GM21528 (cell line): ENCODE results near the gene PNPT1.

ENCODE experiments used
- ATAC-seq: cut with Tn5 transposase; IDR thresholded peaks from one replicate; pipeline ENCODE4 v1.9.1; 2021; ENCODE audit warnings: mild to moderate bottlenecking, moderate library complexity; ENCODE audit not compliant: unreplicated experiment, low FRiP score

Gene PNPT1

DNA sequence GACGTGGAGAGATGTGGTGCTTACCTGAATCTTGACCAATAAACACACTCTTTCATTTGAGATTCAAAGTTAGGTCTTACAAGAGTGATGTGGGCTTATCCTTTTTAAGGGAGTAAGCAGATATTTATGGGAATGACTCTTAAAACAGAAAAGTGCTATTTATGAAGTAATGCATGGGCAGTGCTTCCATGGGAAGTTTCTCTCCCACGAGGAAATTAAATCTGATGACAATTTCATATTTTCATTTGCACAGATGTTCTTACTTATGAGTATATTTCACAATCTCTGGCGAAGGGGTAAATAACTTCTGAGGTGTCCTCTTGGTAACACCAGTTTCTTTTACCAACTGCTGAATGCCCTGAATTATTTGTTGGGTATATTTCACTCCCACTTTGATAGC, 21.0 kb downstream of the PNPT1 start:
- ATAC-seq: no peak

DNA sequence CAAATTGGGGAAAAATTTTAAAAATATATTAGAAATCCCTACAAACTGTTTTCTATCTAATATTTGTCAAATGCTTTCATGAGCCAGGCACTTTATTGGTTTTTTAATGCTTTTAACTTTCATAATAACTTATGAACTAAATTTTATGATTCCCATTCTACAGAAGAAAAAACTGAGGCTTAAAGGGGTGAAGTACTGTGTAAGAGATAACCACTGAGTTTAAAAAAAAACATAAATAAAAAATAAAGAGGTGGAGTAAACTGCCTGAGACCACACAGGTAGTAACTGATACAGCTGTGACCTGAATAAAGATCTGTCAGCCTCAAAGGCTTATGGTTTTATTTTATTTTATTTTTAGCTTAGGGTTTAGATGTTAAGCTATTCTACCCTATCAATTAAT, 24.7 kb downstream of the PNPT1 start:
- ATAC-seq: no peak

DNA sequence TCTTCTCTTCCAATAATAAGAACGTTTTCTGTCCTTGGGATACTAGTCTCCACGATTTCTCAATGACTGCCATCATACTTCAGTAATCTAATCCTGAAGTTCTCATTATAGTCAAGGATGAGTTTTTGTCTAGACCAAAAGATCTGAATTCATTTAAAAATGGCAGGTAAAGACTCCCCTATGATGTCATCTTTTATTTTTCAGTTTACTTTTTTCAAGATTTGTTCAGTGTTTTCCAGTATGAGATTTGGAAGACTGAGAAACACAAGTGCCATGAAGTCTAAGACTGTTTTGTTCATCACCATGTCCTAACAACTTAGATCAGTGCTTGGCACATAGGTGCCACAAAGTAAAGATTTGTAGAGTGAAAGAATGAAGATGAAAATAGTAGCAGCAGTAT, 40.4 kb downstream of the PNPT1 start:
- ATAC-seq: no peak

- no peak for ATAC-seq
These were observed 44.4 kb downstream of the PNPT1 start for GRCh38 chr2:55649211-55649610.

DNA sequence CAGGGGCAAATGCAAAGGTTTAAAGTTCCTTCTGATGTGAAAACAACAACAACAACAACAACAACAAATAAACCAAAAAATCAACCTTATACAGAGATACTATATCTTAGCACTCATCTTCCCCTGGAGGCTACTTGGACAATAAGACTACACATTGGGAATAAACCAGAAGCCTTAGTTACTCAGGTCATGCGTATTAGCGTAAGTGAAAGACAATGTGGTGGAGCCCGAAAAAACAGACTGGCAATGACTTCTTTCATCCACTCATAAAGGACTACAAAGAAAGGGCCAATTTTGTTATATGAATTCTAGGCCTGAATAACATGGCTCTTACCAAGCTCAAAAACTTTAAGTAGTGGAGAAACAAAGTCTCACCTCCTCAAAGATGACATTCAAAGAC, 56.8 kb downstream of the PNPT1 start:
- no peak for ATAC-seq

DNA sequence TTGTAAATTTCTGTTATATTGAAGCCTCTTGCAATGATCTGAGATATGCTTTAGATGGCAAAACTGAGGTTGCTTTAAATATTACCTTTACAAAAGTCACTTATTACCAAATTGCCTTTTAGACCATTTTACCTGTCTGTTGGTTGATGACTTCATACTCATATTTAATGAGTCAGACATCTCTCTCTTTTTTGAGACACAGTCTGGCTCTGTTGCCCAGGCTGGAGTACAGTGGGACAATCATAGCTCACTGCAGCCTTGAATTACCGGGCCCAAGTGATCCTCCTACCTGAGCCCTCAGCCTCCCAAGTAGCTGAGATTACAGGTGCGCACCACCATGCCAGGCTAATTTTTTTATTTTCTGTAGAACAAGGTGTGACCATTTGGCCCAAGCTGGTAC, 64.7 kb downstream of the PNPT1 start:
- ATAC-seq: no peak

DNA sequence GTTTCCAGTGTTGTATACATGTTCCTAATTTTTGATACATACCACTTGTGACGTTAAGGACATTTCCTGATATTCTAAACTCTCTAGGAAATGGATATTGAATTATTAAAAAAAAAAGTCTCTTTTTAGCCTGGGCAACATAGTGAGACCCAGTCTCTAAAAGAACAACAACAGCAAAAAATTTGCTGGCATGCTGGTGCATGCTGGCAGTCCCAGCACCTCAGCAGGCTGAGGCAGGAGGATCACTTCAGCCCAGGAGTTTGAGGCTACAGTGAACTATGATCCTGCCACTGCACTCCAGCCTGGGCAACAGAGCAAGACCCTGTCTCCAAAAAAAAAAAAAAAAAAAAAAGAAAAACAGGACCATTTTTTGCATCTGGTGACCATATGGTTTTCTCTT, 65.7 kb downstream of the PNPT1 start:
- ATAC-seq: no peak

DNA sequence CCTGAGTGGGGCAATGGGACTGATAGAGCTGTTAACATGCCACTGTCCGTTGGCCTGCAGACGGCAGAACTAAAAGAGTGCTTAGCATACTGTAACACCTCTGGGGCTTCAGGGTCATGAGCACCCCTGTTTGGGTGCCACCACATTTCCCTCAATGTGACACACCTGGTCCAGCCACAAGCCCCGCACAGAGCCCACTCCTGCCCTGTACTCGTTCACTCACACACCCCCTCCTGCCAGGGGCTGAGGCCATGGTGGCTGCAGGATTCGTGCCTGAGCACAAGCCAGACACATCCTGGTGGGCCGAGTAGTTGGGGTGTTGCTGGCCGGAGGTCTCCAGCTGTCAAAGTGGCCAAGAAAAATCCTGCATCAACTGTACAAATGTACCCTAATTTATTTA, 71.8 kb downstream of the PNPT1 start:
- ATAC-seq: no peak

DNA sequence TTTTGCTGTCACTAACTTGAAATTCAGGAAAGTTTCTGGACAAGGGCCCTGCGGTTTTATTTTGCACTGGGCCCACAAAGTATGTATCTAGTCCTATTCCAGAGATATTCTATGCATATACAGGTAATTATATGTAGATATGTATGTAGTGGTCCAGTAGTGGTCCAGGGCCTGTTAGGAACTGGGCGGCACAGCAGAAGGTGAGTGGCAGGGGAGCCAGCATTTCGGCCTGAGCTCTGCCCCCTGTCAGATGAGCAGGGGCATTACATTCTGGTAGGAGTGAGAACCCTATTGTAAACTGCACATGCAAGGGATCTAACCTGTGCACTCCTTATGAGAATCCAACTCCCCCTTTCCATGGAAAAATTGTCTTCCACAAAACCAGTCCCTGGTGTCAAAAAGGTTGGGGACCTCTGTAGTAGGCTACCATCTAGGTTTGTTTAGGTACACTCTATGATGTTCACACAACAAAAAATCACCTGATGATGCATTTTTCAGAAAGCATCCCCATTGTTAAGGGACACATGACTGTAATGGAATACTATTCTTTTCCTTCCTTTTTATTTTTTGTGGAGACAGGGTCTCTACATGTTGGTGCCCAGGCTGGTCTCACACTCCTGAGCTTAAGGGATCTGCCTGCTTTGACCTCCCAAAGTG, 73.4 kb downstream of the PNPT1 start:
- ATAC-seq: no peak

DNA sequence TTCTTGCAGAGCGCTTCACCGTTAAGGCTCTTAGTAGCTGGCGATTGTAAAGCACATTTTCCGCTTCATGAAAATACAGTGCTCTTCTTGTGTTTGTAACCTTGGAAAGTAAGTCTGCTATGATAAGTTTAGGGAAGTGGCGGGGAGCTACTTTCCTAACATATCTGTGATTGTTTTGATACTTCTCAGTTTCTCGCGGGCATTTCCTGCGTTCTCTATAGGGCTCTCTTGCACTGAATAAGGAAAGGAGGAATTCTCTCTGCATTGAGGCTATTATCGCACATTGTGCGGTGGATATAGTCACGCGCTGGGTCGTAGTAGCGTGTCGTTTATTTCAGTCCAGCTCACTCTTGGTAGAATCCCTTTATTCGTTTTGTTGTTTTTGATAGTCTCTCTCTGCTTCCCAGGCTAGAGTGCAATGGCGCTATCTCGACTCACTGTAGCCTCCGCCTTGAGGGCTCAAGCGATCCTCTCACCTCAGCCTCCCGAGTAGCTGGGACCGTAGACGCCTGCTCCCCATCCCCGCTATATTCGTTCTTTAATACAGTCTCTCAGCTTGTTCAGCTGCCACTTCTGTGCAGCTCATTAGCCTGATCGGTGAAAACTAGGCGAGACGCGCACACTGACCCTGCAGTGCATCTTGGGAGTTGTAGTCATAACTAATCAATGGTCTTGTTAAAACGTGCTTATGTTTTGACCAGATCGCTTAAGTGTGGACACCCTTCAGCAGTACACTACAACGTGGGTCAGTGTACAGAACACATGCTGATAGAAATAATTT, 75.2 kb downstream of the PNPT1 start:
- peak; percentile 43 for ATAC-seq

GRCh38 chr2:55618025-55618274, 75.7 kb downstream of the PNPT1 start:
- no peak for ATAC-seq

DNA sequence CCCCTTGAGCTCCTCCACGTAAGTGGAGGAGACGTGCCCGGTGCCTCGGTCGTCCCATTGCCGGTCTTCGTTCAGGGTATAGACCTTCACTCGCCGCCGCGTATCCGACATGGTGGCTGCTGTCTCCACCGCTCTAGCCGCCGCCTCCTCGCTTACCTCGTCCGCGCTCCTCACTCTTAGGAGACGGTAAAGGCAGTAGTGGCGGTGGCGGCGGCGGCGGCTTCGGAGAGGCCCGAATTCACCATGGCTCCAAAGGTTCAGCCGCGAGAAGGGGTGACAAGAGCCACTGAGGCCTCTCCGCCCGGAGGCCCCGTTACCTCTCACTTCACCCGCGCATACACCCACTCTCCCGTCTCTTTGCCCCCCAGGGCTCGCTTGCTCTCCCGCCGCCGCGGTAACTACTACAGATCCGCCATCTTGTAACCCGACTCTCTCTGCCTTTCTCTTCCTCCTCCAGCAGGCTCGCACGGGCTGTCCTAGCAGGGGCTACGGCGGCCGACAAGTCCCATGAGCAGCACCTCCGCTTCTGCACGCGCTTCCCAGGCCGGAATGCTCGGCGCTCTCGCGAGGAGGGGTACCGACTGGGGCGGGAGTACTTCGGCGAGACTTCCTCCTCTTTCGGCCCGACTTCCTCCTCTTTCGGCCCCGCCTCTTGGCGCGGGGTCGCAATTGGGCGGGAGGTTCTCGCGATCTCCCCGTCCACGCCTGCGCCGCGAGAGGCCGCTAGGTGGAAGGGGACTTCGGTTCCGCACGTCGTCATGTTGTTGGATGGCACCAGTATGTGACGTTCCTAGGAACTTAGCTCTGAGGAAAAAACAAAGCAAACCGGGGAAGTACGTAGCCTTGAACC, 76.2 kb downstream of the PNPT1 start, which contains the start of gene PPP4R3B:
TSS of gene PPP4R3B (minus strand) at position 448 of the 850 bp plus-strand sequence. CDS start at position 111, 337 bp downstream.
- ATAC-seq: peak; percentile 88

DNA sequence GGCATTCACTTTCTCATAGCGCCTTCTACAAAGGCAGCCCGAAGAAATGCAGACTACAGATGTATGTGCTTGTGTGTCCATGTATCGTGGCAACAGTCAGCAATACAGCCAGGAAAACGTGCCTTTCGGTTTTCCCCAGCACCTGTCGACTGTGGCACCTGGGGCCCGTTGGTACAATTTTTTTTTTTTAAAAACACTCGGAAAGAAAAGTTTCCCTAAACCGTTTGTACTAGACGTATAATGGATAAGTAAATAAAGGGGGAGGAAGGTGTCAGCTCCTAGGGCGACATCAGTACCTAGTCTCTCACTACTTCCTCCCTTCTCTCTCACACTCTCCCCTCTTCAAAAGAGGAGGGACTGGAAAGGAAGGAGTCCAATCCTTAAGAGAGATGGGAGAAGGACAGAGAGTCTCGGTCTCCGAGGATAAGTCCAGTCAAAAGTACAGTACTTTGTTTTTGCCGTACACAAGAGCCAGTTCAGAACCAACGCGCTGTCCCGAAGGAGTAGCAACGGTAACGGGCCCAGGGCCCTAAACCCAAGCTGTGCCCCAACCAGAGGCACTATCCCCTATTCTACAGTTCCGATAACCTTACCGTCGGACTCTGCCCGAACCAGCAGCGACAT, 77.0 kb downstream of the PNPT1 start:
- peak; percentile 23 for ATAC-seq

DNA sequence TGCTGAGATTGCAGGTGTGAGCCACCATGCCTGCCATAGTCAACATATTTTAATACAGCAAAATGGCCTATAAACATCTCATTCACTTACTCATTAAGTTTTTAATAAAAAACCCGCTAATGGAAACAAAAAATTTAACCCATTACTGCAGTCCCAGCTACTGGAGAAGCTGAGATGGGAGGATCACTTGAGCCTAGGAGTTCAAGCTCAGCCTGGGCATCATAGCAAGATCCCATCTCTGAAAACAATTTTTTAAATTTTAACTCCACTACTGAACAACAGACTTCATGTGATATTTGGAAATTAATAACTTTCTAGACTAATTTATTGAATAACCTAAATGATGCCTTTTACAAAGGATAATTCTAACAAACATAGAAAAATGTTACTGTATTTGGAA, 81.6 kb downstream of the PNPT1 start:
- no peak for ATAC-seq

DNA sequence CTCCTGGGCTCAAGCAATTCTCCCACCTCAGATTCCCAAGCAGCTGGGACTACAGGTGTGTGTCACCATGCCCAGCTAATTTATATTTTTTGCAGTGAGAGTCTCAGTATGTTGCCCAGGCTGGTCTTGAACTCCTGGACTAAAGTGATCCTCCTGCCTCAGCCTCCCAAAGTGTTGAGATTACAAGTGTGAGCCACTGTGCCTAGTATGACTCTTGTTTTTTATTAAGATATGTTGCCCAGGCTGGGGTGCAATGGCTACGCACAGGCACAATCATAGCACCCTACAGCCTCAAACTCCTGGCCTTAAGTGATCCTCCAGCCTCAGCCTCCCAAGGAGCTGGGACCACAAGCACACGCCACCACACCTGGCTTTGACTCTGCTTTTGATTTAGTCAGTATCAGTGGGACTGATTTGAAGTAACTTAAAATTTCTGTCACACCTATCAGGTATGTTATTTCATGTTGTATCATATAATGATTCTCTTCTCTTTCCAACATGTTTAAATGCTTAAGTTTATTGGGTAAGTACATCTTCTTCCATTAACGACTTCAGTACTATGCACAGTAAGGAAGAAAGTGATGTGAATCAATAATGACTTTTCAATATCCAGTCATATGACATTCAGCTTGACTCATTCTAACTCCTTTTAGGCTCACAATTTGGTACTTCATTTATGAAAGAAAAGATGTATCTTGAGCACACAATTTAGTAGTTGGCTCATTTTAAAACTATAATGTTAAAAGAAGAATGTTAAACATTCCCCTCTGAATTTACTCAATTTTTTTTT, 82.5 kb downstream of the PNPT1 start:
- ATAC-seq: no peak

- ATAC-seq: no peak
These were observed 83.6 kb downstream of the PNPT1 start for GRCh38 chr2:55609938-55610578.

GRCh38 chr2:55609193-55609794, 84.3 kb downstream of the PNPT1 start:
- no peak for ATAC-seq

GRCh38 chr2:55607717-55608116, 85.9 kb downstream of the PNPT1 start:
- no peak for ATAC-seq

DNA sequence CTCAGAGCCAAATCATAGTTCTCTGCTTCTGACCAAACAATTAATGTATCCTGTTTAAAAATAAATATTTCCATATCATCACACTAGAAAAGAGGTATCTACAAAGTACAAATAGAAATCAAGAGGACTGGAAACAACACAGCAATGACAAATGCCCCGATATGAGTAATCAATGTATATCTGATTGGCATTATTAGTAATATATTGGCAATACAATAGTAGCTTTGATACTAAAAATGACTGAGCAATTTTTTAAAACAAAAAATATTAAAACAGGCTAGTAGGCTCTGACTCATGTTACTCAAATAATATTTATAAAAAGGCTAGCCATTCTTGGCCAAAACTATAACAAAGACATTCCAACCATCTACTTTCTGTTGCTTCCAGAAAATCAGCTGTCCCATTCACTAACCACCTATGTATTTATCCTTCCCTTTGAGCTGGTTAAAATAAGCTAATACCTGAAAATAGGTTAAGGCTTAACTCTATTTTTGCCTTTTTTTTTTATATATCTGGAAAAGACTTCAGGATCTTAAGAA, 89.5 kb downstream of the PNPT1 start:
- no peak for ATAC-seq
